SK-N-SH (cell line): Measurements from ENCODE around the gene RAB20.

ENCODE experiments used
- CTCF ChIP-seq: fragments of 200-600 bp; sonication (generic); IDR thresholded peaks from 2 replicates; pipeline ENCODE4 v1.6.1; 2017; ENCODE audit warnings: antibody characterized with exemption, mild to moderate bottlenecking, moderate library complexity
- GABPA ChIP-seq: IDR thresholded peaks from 2 replicates; pipeline ENCODE4 v1.4.0; 2012; ENCODE audit warnings: low read depth, mild to moderate bottlenecking
- MEF2A ChIP-seq: IDR thresholded peaks from 2 replicates; pipeline ENCODE4 v1.4.0; 2012; ENCODE audit warnings: low read depth, borderline replicate concordance
- YY1 ChIP-seq: IDR thresholded peaks from 2 replicates; pipeline ENCODE4 v1.4.0; 2012; ENCODE audit warnings: low read depth, mild to moderate bottlenecking
- ZBTB33 ChIP-seq: IDR thresholded peaks from 2 replicates; pipeline ENCODE4 v1.4.0; 2012; ENCODE audit warnings: low read depth, borderline replicate concordance

- TF ChIP-seq CTCF (no peak), GABPA (no peak), MEF2A (no peak), YY1 (no peak), ZBTB33 (no peak)
These were observed 750 bp downstream of the RAB20 start for GRCh38 chr13:110560601-110561343.
